HepG2 (cell line): ENCODE measurements around the gene OR2C1. TPM values are rescaled to one million over a fixed set of nuclear protein-coding genes. Genes with fewer than 3 reads are reported as not detected.

ENCODE experiments used
- BHLHE40 ChIP-seq: IDR thresholded peaks from 2 replicates; pipeline ENCODE4 v1.6.1; 2011; ENCODE audit warnings: low read length, improper control_type of control experiment
- GFI1 ChIP-seq: sonication (generic); formaldehyde crosslinking; IDR thresholded peaks from 2 replicates; pipeline ENCODE4 v1.5.0; 2020; ENCODE audit warnings: missing genetic modification reagents, mild to moderate bottlenecking, borderline replicate concordance
- NFYB ChIP-seq: sonication (generic); formaldehyde crosslinking; IDR thresholded peaks from 2 replicates; pipeline ENCODE4 v1.4.0; 2020; ENCODE audit warnings: missing genetic modification reagents
- POLR2AphosphoS5 ChIP-seq: IDR thresholded peaks from 2 replicates; pipeline ENCODE4 v1.6.1; 2012; ENCODE audit warnings: low read depth, low read length
- RAD21 ChIP-seq: fragments of 450-650 bp; formaldehyde crosslinking; IDR thresholded peaks from 2 replicates; pipeline ENCODE4 v1.5.0; 2020; ENCODE audit warnings: mild to moderate bottlenecking
- polyA plus RNA-seq, 8 experiments: library from polyadenylated mRNA; depleted of rRNA in 3 of 8; stranded (reverse) in 7 of 8; unstranded in 1 of 8; fragments of >200 nt; fragmentation: Illumina TruSeq in 4 of 8; extraction: Trizol in 4 of 8; gene quantifications; 2 replicates each; pipeline versions ENCODE4 v1.2.1 to v1.2.3, GENCODE V29; 2011 to 2016; ENCODE audit warnings: low read depth in 4 of 8, missing spikeins in 1 of 8, mixed read lengths in 1 of 8; ENCODE audit not compliant: insufficient read depth in 1 of 8
- total RNA-seq, 5 experiments: library from RNA; depleted of rRNA; stranded (reverse); fragments of >200 nt; fragmentation: Illumina TruSeq; extraction: Trizol; gene quantifications; 2 replicates each; pipeline ENCODE4 v1.2.3, GENCODE V29; 2016; ENCODE audit warnings: low read depth in 1 of 5
- TF ChIP-seq, protein P1 (sequence below): sonication (generic); formaldehyde crosslinking; IDR thresholded peaks from 2 replicates; pipeline ENCODE4 v1.9.0; 2021; ENCODE audit warnings: mild to moderate bottlenecking, missing genetic modification reagents
- TF ChIP-seq, protein P2 (sequence below): IDR thresholded peaks from 2 replicates; pipeline ENCODE4 v1.6.1; 2012; ENCODE audit warnings: inconsistent platforms
- TF ChIP-seq, protein P3 (sequence below): sonication (generic); formaldehyde crosslinking; IDR thresholded peaks from 2 replicates; pipeline ENCODE4 v1.5.0; 2020; ENCODE audit warnings: mild to moderate bottlenecking, missing genetic modification reagents, moderate library complexity
- TF ChIP-seq, protein P4 (sequence below): sonication (generic); formaldehyde crosslinking; IDR thresholded peaks from 2 replicates; pipeline ENCODE4 v1.4.0; 2020; ENCODE audit warnings: mild to moderate bottlenecking, missing genetic modification reagents

OR2C1 gene
- total and polyA plus RNA-seq, 2 of the 13 experiments (the other 11 are each of a cell fraction or from before 2014, with no cell fraction given), result not detected

DNA sequence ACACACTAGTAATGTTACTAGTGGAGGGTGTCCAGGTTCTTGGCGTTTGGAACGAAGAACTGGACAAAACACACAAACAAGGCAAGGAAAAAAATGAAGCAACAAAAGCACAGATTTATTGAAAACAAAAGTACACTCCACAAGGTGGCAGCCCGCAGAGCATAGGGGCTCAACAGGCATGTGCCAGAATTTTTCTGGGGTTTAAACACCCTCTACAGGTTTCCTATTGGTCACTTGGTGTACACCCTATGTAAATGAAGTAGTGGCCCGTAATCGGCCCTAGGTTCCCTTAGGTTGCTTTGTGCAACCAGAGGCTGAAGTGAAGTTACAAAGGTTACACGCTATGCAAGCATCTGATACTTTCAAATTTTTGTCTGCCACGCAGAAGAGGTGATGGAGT is 8.1 kb downstream of the OR2C1 start (continued):
- TF ChIP-seq, protein P1, sequence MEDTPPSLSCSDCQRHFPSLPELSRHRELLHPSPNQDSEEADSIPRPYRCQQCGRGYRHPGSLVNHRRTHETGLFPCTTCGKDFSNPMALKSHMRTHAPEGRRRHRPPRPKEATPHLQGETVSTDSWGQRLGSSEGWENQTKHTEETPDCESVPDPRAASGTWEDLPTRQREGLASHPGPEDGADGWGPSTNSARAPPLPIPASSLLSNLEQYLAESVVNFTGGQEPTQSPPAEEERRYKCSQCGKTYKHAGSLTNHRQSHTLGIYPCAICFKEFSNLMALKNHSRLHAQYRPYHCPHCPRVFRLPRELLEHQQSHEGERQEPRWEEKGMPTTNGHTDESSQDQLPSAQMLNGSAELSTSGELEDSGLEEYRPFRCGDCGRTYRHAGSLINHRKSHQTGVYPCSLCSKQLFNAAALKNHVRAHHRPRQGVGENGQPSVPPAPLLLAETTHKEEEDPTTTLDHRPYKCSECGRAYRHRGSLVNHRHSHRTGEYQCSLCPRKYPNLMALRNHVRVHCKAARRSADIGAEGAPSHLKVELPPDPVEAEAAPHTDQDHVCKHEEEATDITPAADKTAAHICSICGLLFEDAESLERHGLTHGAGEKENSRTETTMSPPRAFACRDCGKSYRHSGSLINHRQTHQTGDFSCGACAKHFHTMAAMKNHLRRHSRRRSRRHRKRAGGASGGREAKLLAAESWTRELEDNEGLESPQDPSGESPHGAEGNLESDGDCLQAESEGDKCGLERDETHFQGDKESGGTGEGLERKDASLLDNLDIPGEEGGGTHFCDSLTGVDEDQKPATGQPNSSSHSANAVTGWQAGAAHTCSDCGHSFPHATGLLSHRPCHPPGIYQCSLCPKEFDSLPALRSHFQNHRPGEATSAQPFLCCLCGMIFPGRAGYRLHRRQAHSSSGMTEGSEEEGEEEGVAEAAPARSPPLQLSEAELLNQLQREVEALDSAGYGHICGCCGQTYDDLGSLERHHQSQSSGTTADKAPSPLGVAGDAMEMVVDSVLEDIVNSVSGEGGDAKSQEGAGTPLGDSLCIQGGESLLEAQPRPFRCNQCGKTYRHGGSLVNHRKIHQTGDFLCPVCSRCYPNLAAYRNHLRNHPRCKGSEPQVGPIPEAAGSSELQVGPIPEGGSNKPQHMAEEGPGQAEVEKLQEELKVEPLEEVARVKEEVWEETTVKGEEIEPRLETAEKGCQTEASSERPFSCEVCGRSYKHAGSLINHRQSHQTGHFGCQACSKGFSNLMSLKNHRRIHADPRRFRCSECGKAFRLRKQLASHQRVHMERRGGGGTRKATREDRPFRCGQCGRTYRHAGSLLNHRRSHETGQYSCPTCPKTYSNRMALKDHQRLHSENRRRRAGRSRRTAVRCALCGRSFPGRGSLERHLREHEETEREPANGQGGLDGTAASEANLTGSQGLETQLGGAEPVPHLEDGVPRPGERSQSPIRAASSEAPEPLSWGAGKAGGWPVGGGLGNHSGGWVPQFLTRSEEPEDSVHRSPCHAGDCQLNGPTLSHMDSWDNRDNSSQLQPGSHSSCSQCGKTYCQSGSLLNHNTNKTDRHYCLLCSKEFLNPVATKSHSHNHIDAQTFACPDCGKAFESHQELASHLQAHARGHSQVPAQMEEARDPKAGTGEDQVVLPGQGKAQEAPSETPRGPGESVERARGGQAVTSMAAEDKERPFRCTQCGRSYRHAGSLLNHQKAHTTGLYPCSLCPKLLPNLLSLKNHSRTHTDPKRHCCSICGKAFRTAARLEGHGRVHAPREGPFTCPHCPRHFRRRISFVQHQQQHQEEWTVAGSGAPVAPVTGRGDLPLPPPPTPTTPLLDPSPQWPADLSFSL (CRISPR knock-in tag), result no peak
- TF ChIP-seq, protein P2, sequence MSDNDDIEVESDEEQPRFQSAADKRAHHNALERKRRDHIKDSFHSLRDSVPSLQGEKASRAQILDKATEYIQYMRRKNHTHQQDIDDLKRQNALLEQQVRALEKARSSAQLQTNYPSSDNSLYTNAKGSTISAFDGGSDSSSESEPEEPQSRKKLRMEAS, result peak; percentile 47; the same call in 1 of the 2 replicates
- TF ChIP-seq RAD21 (CRISPR knock-in tag), result 0 out of 2 replicates have a peak, but pooled peaks have one; percentile 11
- peak; percentile 46 for TF ChIP-seq POLR2AphosphoS5
- TF ChIP-seq GFI1 (CRISPR knock-in tag), result peak; percentile 86
- TF ChIP-seq, protein P3, sequence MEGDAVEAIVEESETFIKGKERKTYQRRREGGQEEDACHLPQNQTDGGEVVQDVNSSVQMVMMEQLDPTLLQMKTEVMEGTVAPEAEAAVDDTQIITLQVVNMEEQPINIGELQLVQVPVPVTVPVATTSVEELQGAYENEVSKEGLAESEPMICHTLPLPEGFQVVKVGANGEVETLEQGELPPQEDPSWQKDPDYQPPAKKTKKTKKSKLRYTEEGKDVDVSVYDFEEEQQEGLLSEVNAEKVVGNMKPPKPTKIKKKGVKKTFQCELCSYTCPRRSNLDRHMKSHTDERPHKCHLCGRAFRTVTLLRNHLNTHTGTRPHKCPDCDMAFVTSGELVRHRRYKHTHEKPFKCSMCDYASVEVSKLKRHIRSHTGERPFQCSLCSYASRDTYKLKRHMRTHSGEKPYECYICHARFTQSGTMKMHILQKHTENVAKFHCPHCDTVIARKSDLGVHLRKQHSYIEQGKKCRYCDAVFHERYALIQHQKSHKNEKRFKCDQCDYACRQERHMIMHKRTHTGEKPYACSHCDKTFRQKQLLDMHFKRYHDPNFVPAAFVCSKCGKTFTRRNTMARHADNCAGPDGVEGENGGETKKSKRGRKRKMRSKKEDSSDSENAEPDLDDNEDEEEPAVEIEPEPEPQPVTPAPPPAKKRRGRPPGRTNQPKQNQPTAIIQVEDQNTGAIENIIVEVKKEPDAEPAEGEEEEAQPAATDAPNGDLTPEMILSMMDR (CRISPR knock-in tag), result peak; percentile 48
- TF ChIP-seq BHLHE40, result 0 out of 2 replicates have a peak, but pooled peaks have one; percentile 25
- TF ChIP-seq, protein P4, sequence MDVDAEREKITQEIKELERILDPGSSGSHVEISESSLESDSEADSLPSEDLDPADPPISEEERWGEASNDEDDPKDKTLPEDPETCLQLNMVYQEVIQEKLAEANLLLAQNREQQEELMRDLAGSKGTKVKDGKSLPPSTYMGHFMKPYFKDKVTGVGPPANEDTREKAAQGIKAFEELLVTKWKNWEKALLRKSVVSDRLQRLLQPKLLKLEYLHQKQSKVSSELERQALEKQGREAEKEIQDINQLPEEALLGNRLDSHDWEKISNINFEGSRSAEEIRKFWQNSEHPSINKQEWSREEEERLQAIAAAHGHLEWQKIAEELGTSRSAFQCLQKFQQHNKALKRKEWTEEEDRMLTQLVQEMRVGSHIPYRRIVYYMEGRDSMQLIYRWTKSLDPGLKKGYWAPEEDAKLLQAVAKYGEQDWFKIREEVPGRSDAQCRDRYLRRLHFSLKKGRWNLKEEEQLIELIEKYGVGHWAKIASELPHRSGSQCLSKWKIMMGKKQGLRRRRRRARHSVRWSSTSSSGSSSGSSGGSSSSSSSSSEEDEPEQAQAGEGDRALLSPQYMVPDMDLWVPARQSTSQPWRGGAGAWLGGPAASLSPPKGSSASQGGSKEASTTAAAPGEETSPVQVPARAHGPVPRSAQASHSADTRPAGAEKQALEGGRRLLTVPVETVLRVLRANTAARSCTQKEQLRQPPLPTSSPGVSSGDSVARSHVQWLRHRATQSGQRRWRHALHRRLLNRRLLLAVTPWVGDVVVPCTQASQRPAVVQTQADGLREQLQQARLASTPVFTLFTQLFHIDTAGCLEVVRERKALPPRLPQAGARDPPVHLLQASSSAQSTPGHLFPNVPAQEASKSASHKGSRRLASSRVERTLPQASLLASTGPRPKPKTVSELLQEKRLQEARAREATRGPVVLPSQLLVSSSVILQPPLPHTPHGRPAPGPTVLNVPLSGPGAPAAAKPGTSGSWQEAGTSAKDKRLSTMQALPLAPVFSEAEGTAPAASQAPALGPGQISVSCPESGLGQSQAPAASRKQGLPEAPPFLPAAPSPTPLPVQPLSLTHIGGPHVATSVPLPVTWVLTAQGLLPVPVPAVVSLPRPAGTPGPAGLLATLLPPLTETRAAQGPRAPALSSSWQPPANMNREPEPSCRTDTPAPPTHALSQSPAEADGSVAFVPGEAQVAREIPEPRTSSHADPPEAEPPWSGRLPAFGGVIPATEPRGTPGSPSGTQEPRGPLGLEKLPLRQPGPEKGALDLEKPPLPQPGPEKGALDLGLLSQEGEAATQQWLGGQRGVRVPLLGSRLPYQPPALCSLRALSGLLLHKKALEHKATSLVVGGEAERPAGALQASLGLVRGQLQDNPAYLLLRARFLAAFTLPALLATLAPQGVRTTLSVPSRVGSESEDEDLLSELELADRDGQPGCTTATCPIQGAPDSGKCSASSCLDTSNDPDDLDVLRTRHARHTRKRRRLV (CRISPR knock-in tag), result 0 out of 2 replicates have a peak, but pooled peaks have one; percentile 28
- peak; percentile 43; the same call in 1 of the 2 replicates for TF ChIP-seq NFYB (CRISPR knock-in tag)
